KBM-7 (cell line): ENCODE measurements around the gene CHST15.
A peak's percentile ranks its signal among the peaks of the same experiment; 100 is the strongest.

ENCODE experiments used
- DNase-seq: peaks from one replicate; pipeline ENCODE4 v3.0.0-alpha.2; 2015
- in situ Hi-C: fragments of 300-500 bp; cut with MboI; formaldehyde crosslinking; loops from 2 replicates; pipeline ENCODE4 v1.14.3; 2020; ENCODE audit warnings: low sequenced_read_pairs, low pct_unique_long_range_greater_than_20kb, mixed read lengths

Gene CHST15

DNA sequence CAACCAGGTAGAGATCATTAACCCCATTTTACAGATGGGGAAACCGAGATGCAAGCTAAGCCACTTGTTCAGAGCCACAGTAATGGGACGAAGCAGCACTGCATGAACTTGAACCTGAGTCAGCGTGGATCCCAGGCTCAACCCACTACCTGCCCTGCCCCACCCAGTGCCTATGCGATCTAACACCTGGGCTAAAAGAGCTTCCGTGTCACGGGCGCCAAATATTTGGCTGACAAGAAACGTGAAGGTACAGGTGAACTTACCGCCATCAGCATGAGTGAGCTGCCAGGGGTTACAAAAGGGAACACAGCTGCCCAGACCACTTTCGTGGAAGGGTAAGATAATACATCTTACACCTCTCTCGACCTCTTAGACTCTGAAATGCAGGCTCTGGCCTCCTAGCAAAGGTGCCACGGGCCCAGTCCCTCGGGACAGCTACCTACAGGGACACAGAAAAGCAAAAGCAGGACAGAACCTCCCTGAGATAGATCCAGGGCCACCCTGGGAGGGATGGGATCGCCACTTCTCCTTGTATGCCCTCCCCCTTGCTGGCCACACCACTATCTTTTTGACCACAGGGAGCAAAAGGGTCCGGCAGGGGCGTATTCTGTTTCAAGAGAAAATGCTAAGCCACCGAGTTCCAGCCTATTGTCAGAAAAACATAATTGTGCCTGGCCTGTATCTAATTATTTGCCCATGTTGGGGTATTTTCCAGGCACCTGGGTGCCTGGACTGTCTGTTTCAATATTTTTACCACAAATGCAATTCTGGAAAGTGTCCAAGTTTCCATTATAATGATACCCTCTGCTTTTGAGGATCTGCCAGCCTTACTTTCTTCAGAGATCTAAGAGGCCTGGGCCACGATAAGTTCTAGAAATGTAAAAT lies 6.4 kb downstream of the CHST15 start:
- in situ Hi-C loops = no loop called here
- no peak for DNase-seq

DNA sequence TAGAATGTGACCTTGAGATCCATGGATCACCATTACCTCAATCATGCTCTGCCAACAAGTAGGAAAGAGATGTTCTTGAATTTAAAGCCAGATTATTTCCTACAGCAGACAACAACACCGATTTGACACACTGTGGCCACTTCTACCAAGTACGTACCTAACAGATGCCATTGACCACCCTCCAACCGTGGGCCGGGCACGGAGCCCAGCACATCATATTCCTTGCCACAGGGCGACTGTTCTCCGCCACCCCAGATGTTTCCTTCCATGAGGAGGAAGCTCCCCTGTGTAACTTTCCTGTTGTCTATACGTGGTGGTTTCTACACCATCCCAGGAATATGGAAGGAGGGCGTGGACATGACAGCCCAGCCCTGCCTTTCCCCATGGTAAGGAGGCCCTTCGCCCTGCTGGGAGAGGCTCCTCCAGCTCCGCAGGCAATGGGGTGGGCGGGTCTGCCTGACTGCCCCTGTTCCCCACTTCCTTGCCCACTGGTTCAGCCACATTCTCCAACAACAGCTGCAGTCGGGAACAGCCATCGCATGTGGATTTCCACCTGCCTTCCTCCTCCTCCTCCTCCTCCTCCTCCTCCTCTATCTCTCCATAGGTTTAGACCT lies 7.2 kb downstream of the CHST15 start:
- in situ Hi-C loops = no loop called here
- DNase-seq = no peak

DNA sequence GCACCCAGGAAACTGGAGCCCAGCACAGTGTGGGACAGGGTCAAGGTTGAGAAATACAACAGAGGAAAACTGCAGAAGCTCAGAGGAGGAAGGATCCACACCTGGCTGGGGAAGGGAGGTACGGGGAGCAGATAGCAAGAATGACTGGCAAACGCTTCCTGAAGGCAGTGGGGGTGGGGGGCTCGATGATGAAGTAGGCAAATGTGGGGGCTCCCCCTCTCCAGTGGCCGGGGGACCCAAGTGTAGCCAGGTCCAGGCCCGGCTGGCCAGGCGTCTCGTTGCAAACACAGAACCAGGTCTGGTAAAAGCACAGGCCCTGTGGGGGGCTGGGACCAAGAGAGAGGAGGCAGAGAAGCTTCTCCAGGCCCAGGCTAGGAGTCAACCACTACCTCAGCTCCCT lies 7.7 kb downstream of the CHST15 start:
- in situ Hi-C loops = no loop called here

DNA sequence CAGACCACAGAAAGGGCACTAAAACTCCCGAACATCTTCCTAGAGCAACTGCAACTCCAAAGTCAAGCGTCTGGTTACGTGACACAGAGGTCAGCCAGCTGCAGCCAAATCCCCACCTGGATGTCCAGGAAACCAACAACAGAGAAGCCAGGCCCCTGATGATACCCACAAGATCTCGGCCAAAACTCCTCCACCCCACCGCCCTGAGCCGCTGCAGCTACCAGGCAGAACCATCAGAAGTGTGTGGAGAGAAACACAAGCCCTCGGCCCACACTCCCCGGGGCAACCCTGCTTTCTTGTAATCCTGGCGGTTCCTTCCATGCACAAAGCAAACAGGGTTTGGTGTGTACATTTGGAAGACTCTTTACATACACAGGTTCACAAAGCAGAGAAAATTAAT lies 8.7 kb downstream of the CHST15 start:
- in situ Hi-C loops = no loop called here
- DNase-seq = no peak

More for the DNA sequence above, 7.7 kb downstream of the CHST15 start:
- no peak for DNase-seq

- no peak for DNase-seq
- in situ Hi-C loops = no loop called here
These were observed 9.5 kb downstream of the CHST15 start for GRCh38 chr10:124083740-124084397.

DNA sequence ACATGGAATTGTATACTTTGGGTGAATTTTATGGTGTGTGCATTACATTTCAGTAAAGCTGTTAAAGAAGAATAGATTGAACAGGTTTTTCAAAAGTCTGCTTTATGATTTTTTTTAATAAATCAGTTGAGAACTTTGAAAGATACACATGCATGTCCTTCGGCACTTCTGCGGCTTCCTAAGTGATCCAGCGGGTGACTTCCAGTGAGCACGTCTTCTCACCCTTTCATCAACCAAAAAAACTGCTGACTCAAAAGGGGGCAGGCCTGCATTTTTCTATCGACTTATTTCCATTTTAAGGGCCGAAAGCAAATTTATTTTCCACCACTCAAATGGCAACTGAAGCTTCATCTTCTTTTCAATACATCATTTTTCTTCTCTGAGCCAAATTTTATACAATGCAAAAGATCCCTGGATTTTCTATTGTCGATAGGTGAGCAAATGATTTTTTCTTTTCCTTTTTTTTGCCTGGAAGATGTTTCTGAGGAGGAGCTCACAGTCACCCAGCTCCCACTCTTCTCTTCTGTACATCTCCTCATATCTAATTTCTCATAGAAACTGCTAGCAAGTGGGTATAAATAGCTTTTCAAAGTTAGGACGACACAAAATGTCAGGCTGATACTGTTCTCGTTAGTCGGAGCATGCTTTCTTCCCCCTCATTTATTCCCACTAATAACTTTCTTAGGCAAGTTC lies 10.2 kb downstream of the CHST15 start:
- no peak for DNase-seq

DNA sequence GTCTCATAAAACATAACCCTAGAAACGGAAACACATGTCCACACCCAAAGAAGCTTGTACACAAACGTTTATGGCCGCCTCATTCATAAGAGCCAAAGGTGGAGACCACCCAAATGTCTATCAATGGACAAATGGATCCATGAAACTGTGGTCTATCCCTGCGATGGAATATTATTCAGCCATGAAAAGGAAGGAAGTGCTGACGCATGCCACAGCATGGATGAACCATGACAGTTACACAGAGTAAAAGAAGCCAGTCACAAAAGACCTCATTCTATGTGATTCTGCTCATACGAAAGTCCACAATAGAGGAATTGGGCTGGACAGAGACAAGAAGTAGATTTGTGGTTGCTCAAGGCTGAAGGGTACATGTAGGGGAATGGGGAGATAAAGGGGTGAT lies 10.8 kb downstream of the CHST15 start:
- DNase-seq = no peak
- in situ Hi-C loops = no loop called here

More for the DNA sequence above, 10.2 kb downstream of the CHST15 start:
- in situ Hi-C loops = no loop called here

DNA sequence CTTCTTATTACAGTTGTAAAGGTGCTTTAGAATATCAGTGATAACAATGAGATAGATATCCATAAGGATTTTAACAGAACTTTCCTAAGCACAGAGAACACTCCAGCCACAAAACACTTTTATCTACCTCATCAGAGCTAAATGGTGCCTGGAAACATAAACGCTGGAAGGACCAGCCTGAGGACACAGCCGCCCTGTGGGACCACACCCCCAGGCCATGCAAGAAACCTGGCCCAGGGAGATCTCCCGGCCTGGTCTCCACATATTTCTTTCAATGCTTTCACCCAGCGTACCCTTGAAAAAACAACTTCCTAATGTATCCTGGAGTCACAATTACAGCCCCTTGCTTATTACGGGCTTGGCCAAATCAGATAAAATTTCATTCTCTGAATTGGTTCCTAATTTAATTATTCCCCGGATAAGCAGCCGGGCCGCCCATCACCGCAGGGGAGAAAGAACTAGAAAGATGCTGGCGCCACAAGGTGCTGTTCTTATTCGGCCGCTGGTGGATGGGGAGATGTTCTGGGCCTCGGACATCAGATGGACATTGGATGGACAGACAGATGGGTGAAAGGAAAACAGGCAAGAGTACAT lies 11.8 kb downstream of the CHST15 start:
- DNase-seq = no peak
- in situ Hi-C loops = no loop called here

DNA sequence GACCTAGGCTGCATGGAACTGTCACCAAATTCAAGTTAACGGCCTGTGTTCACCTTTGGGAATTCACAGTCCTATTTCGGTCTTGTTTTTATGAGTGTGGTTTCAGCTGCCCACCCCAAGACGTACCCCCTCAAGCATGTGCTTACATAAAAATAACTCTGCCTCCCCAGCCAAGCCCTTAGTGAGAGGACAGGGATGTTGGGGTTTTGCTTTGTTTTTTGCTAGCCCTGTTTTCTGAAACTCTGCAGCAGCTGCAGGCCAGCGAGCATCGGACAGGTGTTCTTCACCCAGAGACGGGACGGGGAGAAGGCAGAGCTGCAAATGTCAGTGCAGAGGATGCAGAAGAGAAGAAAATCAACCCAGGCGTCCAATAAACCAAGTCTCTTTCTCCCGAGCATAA lies 13.5 kb downstream of the CHST15 start:
- in situ Hi-C loops = no loop called here

GRCh38 chr10:124078714-124079113 lies 14.7 kb downstream of the CHST15 start:
- DNase-seq = no peak
- in situ Hi-C loops = no loop called here

More for the DNA sequence above, 13.5 kb downstream of the CHST15 start:
- no peak for DNase-seq

DNA sequence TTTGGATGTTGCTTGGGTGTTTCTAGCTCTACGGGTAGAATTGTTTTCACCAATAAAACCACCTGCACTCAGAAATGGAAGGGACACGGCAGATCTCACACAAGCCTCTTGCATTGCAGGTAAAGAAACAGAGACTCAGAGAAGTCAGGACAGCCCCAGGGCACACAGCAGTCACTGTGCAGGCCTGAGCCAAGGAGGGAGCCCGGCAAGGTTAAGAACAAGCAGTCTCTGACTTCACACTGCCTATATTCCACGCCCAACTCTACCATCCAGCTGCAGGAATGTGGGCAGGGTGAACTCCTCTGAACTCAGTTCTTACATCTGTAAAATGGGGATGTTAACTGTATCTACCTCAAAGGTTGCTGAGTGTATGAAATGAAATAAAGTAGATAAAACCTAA lies 15.4 kb downstream of the CHST15 start:
- in situ Hi-C loops = no loop called here

DNA sequence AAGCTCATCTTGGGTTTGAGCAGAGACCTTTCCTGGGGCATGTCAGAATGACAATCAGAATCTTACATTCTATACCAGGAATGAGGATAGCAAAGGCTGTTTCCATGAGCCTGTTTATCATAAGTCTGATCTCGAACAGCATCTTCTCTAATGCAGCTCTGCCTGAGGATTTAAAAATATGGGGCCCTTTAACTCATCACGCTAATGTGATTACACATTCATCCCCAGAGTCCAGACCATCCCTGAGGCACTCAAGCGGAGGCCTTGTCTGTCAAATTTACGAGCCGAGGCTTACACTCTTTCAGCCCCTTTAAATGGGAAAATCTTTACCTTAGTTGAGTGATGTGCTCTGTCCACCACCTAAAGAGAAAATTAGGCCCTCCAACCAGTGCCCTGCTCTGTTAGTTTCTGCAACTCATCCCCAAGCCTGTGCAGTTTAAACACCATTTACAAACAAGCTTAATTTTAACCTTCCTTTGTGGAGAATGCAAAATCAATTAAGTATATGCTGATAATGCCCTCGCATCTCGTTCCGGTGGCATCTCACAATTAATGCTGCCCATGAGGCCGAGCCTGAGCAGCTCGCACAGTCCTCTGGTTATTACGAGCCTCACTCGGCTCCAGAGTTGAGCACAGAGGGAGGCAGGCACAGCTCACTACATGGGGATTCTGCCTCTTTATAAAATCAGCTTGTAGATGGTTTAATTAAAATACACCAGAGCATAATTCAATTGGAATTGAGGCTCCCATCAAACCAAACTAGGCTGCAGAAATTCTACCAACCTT lies 16.0 kb downstream of the CHST15 start:
- in situ Hi-C loops = no loop called here
- DNase-seq = no peak

More for the DNA sequence above, 15.4 kb downstream of the CHST15 start:
- no peak for DNase-seq

- in situ Hi-C loops = no loop called here
- no peak for DNase-seq
These were observed 17.2 kb downstream of the CHST15 start for GRCh38 chr10:124076148-124076733.

- in situ Hi-C loops = no loop called here
- no peak for DNase-seq
These were observed 18.0 kb downstream of the CHST15 start for GRCh38 chr10:124075231-124075955.

GRCh38 chr10:124074501-124075109 lies 18.8 kb downstream of the CHST15 start:
- in situ Hi-C loops = no loop called here

GRCh38 chr10:124073978-124074377 lies 19.4 kb downstream of the CHST15 start:
- in situ Hi-C loops = no loop called here
- no peak for DNase-seq

More at GRCh38 chr10:124074501-124075109, 18.8 kb downstream of the CHST15 start:
- DNase-seq = peak; percentile 23

GRCh38 chr10:124072541-124072940 lies 20.9 kb downstream of the CHST15 start:
- DNase-seq = no peak
- in situ Hi-C loops = no loop called here
